Keratinocyte (primary cell): ENCODE measurements around the gene RNF183. TPM values are rescaled to one million over a fixed set of nuclear protein-coding genes. Genes with fewer than 3 reads are reported as not detected.

Source experiments
- DNase-seq: peaks from one replicate; pipeline ENCODE4 v3.0.0-alpha.2; 2011; ENCODE audit warnings: low read depth, missing footprints, low spot score
- FAIRE-seq: peaks from 2 replicates; lab custom pipeline; 2011; peaks lifted over from hg19 to GRCh38; lab: Jason Lieb, UNC
- H2AFZ ChIP-seq: 2 replicates; pipeline ENCODE4 v1.6.0; 2012; ENCODE audit warnings: low read length, control low read depth, inconsistent platforms; ENCODE audit not compliant: control insufficient read depth
- H3K27ac ChIP-seq: 2 replicates; pipeline ENCODE4 v1.5.1; 2011; ENCODE audit warnings: low read length; ENCODE audit not compliant: control insufficient read depth, insufficient read depth
- H3K27me3 ChIP-seq: 3 replicates; pipeline ENCODE4 v1.6.0; 2011; ENCODE audit warnings: low read length; ENCODE audit not compliant: control insufficient read depth, insufficient read depth; ENCODE audit errors: extremely low read depth
- H3K36me3 ChIP-seq, 2 experiments: 2 replicates in 1 of 2; 3 replicates in 1 of 2; pipeline ENCODE4 v1.5.1; 2011; ENCODE audit warnings: low read length in 2 of 2, mild to moderate bottlenecking in 1 of 2; ENCODE audit not compliant: control insufficient read depth in 2 of 2, insufficient read depth in 2 of 2; ENCODE audit errors: extremely low read depth in 1 of 2
- H3K4me1 ChIP-seq: 3 replicates; pipeline ENCODE4 v1.5.1; 2011; ENCODE audit warnings: low read length; ENCODE audit not compliant: control insufficient read depth, insufficient read depth; ENCODE audit errors: extremely low read depth
- H3K4me2 ChIP-seq: 3 replicates; pipeline ENCODE4 v1.6.0; 2011; ENCODE audit warnings: low read depth, low read length; ENCODE audit not compliant: control insufficient read depth, insufficient read depth; ENCODE audit errors: extremely low read depth
- H3K4me3 ChIP-seq, 3 experiments: fragments of 200-600 bp in 1 of 3; sonication (generic) in 1 of 3; 2 replicates in 2 of 3; 3 replicates in 1 of 3; pipeline ENCODE4 v1.5.1; 2011 to 2016; ENCODE audit warnings: low read length in 3 of 3, mild to moderate bottlenecking in 3 of 3, control low read depth in 2 of 3, inconsistent platforms in 1 of 3, low read depth in 1 of 3, mixed read lengths in 1 of 3, mixed run types in 1 of 3, moderate library complexity in 1 of 3; ENCODE audit not compliant: control insufficient read depth in 2 of 3, insufficient read depth in 2 of 3; ENCODE audit errors: extremely low read depth in 1 of 3
- H3K79me2 ChIP-seq: 2 replicates; pipeline ENCODE4 v1.6.0; 2012; ENCODE audit warnings: low read length; ENCODE audit not compliant: control insufficient read depth, insufficient read depth
- H3K9ac ChIP-seq: 3 replicates; pipeline ENCODE4 v1.6.0; 2011; ENCODE audit warnings: low read length; ENCODE audit not compliant: control insufficient read depth, insufficient read depth; ENCODE audit errors: extremely low read depth
- H3K9me1 ChIP-seq: 3 replicates; pipeline ENCODE4 v1.6.0; 2011; ENCODE audit warnings: low read length; ENCODE audit not compliant: control insufficient read depth, insufficient read depth; ENCODE audit errors: extremely low read depth
- H3K9me3 ChIP-seq: 2 replicates; pipeline ENCODE4 v1.5.1; 2012; ENCODE audit warnings: low read depth, low read length; ENCODE audit not compliant: control insufficient read depth
- H4K20me1 ChIP-seq: 3 replicates; pipeline ENCODE4 v1.6.0; 2011; ENCODE audit warnings: low read length; ENCODE audit not compliant: control insufficient read depth, insufficient read depth; ENCODE audit errors: extremely low read depth
- CTCF ChIP-seq, 3 experiments: IDR thresholded peaks in 1 of 3; conservative IDR thresholded peaks in 1 of 3; optimal IDR thresholded peaks in 1 of 3; 2 replicates in 2 of 3; 3 replicates in 1 of 3; pipeline versions ENCODE3 to v1.5.1; 2011; ENCODE audit warnings: low read length in 3 of 3, mild to moderate bottlenecking in 3 of 3, moderate library complexity in 2 of 3, control low read depth in 1 of 3, inconsistent platforms in 1 of 3; ENCODE audit not compliant: insufficient read depth in 2 of 3; ENCODE audit errors: extremely low read depth in 1 of 3
- EZH2 ChIP-seq: IDR thresholded peaks from one replicate; pipeline ENCODE4 v1.6.1; 2012; ENCODE audit warnings: inconsistent platforms, mild to moderate bottlenecking, low read length, moderate library complexity
- dilution Hi-C: fragments of 300-500 bp; cut with MboI; formaldehyde crosslinking; loops from one replicate; pipeline ENCODE4 v1.7.0; 2020; ENCODE audit warnings: low sequenced_read_pairs; ENCODE audit not compliant: extremely low pct_ligation_motif_present
- polyA plus RNA-seq, 5 experiments: library from polyadenylated mRNA; depleted of rRNA in 3 of 5; stranded (reverse) in 3 of 5; stranded (forward) in 1 of 5; unstranded in 1 of 5; fragments of >200 nt; gene quantifications; 1 replicate in 1 of 5; 2 replicates in 3 of 5; 3 replicates in 1 of 5; pipeline versions ENCODE4 v1.2.1 to v1.2.3, GENCODE V29; 2011 to 2012; ENCODE audit warnings: missing spikeins in 2 of 5, low read depth in 1 of 5, low replicate concordance in 1 of 5

The RNF183 gene
- polyA plus RNA-seq, 1 donor (not counting 4 experiments of a cell fraction or from before 2014, with no cell fraction given), result not detected

DNA sequence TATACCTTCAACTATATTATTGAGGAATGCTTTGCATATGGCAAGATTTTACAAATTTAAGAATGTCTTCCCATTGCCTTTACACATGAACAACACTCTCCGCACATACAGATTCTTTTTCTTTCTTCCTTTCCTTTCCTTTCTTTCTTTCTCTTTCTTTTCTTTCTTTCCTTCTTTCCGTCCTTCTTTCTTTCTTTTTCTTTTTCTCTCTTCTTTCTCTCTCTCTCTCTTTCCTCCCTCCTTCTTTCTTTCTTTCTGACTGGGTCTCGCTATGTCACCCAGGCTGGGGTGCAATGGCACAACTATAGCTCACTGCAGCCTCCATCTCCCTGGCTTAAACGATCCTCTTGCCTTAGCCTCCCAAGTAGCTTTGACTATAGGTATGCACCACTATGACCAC is 23.1 kb upstream of the RNF183 start:
- dilution Hi-C loops, result no loop called here
- DNase-seq (no peak), FAIRE-seq (no peak)
- no peak overlapping the region for H2AFZ ChIP-seq
- H3K4me1 ChIP-seq, result no peaks in the 10 kb centered on the region
- TF ChIP-seq CTCF (optimal IDR thresholded peaks at IDR 0.05 in 1 of 3, IDR thresholded peaks at IDR 0.05 in 1 of 3, conservative IDR thresholded peaks at IDR 0.05 in 1 of 3; ENCODE audit: extremely low read depth in 1 of 3, insufficient read depth in 2 of 3, low read length in 3 of 3) (no peak), EZH2 (no peak)
- H3K4me2 ChIP-seq, result no peak overlapping the region
- no peaks in the 10 kb centered on the region for H4K20me1 ChIP-seq
- H3K27ac ChIP-seq, result no peak overlapping the region
- H3K79me2 ChIP-seq, result no peaks in the 10 kb centered on the region
- no peaks in the 10 kb centered on the region for H3K27me3 ChIP-seq
- no peak overlapping the region for H3K4me3 ChIP-seq
- no peaks in the 10 kb centered on the region for H3K9me3 ChIP-seq
- no peak overlapping the region for H3K9ac ChIP-seq
- H3K36me3 ChIP-seq, result no peaks in the 10 kb centered on the region
- no peaks in the 10 kb centered on the region for H3K9me1 ChIP-seq

DNA sequence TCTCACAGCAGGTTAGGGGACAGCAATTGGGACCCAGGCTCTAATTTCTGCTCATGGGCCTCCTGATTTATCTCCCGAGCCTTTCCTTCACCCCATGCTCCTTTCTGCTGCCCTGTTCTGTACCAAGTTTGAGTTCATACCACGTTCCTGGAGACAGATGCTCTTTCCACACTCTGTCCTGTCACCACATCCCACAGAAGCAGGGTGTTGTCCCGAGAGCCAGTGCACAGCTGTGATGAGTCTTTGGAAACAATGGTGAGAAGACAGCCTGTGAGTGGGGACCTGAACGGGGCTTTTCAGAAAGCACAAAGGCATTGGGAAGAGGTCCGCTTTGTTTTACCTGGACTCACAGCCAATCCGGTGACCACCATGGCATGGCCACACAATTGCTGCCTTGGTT is 19.5 kb upstream of the RNF183 start:
- Histone ChIP-seq H2AFZ (no peak overlapping the region), H3K4me1 (no peaks in the 10 kb centered on the region), H3K27ac (no peak overlapping the region), H3K9me3 (no peaks in the 10 kb centered on the region), H3K4me2 (no peak overlapping the region), H4K20me1 (no peaks in the 10 kb centered on the region), H3K36me3 (peaks cover 0 to 2% of the 10 kb centered on the region in 2 experiments), H3K9ac (no peak overlapping the region), H3K79me2 (no peaks in the 10 kb centered on the region), H3K27me3 (no peaks in the 10 kb centered on the region), H3K4me3 (no peak overlapping the region), H3K9me1 (no peaks in the 10 kb centered on the region)
- no peak for TF ChIP-seq CTCF (optimal IDR thresholded peaks at IDR 0.05 in 1 of 3, IDR thresholded peaks at IDR 0.05 in 1 of 3, conservative IDR thresholded peaks at IDR 0.05 in 1 of 3; ENCODE audit: extremely low read depth in 1 of 3, insufficient read depth in 2 of 3, low read length in 3 of 3)
- TF ChIP-seq EZH2, result no peak
- no peak for DNase-seq
- FAIRE-seq, result no peak
- dilution Hi-C loops, result no loop called here
